DOHH2 (cell line): ENCODE results near the gene ARL14.

Source experiments
- CTCF ChIP-seq: fragments of 200-600 bp; sonication (generic); IDR thresholded peaks from one replicate; pipeline ENCODE4 v1.5.1; 2014; ENCODE audit warnings: antibody characterized with exemption, mild to moderate bottlenecking, low read depth, low read length; ENCODE audit not compliant: poor library complexity, severe bottlenecking
- EZH2phosphoT487 ChIP-seq: fragments of 200-600 bp; sonication (generic); IDR thresholded peaks from 2 replicates; pipeline ENCODE4 v1.6.1; 2017; ENCODE audit warnings: borderline replicate concordance, mild to moderate bottlenecking, antibody characterized with exemption, low read length, moderate library complexity, mixed read lengths

DNA sequence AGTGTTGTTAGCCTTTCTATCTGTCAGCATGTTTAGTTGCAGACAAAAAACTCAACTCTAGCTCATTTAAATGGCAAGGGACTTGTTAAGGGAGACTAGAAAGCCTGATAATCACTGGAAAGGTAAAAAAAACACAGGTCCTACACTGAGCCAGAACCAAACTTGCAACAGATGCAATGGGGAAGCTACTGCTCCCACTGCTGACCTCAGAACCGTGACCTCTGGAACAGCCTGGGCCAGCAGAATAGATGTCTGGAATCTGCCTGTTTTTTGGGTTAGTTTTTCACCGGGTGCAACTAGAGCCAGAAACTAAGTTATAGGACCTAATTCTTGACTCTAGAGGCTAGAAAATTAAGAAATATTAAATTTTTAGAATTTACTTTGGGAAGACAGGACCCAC, 32.5 kb upstream of the ARL14 start:
- TF ChIP-seq CTCF (no peak), EZH2phosphoT487 (no peak)
